DMS114 treated with DMSO at 0.1 percent for 48 hours (cell line): ENCODE results near the gene PRRT1B.
"Not testable (repeated sequence)": the region's sequence is repeated elsewhere in the genome, so short reads cannot be mapped to it uniquely, and the experiment has no call there.

Source experiments
- DNase-seq: peaks from one replicate; lab custom pipeline; 2025; ENCODE audit not compliant: unreplicated experiment; lab: John Stamatoyannopoulos, UW

The PRRT1B gene

DNA sequence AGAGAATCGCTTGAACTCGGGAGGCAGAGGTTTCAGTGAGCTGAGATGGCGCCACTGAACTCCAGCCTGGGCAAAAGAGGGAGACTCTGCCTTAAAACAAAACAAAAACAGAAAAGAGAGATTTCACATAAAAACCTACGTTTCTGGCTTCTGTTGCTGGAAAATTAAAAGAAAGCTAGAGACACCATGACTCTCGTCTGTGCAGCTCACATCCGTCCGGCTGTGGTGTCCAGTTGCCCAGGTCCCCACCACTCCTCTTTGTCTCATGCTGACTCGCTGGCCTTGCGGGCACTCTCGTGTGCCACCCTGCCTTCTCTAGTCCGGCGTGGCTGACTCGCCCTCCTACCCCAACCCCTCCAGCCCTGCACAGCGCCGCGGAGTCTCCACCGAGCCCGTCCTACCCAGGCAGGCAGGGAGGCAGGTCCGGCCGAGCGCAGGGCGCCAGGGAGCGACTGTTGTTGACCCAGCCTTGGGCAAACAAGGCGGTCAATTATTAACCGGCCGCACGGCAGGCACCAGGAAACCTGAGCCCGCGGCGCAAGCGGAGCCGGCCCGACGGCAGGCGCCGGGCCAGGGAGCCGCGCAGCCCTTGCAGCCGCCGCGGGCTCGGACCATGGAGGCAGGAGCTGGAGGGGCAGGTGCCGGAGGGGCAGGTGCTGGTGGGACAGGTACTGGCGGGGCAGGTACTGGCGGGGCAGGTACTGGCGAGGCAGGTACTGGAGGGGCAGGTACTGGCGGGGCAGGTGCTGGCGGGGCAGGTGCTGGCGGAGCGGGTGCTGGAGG is at the start of gene PRRT1B:
Gene PRRT1B, plus strand, starts transcription at position 521 of the 783 bp plus-strand sequence. Its CDS starts 93 bp downstream, at position 614.
- no peak for DNase-seq

DNA sequence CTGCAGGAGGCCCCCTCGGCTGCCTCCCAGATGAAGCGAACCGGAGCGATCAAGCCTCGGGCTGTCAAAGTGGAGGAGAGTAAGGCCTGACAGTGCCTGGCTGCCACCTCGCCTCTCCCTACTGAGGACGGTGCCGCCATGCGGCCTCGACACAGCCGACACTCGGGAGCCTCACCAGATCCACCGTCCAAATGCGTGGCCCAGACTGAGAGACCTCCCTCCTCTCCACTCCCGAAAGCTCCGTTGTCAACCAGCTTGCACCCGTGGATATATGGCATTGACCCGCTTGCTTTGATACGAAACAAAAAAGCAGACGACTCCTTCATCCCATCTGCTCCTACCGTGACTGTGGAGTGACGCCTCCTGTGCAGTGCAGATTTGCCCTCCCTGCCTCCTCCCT is 49.5 kb upstream of the PRRT1B start:
- no peak for DNase-seq

DNA sequence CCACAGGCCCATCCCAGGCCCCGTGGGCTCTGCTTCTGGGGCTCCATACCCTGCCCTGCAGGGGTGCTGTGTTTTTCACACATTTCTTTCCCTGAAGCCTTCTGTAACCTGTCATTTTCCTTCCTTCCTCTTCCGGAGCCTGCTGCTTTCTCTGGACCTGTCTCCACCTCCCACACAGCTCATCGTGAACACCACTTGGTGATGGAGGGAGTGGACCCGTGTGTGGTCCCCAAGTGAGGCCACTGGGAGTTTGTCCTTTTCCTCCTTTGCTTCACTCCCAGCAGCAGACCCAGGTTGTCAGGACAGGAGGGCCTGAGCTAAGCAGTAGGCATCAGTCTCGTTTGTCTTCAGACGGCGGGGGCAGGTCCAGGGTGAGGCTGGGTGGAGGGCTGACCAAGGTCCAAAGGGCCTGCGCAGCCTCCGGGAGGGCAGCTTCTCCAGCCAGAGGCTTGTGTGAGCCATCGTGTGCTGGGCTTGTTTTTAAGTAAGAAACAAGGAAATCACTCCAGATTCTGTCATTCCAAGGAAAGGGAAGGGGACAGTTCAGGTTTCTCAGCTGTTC is 48.4 kb upstream of the PRRT1B start:
- no peak for DNase-seq

DNA sequence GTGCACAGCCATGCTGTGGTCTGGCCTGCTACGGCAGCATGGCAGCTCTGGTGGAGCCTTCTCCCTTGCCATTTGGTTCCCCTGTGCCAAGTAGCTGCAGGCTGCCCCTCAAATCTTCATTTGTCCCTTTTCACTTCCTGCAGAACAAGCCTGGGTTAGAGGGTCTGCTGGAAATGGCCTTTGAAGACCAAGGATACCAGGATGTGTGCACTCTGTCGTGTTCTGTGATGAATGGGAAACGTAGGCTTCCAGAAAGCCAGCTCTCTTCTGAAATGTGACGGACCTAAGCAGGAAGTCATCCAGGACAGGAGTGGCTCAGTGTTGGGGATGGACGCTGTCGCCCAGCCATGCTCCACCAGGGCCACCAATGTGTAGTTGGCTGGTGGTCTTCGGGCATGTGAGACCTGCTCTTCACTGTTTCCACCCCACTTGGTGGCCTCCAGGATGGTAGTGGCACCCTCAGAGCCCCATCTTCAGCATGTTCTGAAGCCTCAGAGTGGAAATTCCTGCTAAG is 46.0 kb upstream of the PRRT1B start:
- no peak for DNase-seq

DNA sequence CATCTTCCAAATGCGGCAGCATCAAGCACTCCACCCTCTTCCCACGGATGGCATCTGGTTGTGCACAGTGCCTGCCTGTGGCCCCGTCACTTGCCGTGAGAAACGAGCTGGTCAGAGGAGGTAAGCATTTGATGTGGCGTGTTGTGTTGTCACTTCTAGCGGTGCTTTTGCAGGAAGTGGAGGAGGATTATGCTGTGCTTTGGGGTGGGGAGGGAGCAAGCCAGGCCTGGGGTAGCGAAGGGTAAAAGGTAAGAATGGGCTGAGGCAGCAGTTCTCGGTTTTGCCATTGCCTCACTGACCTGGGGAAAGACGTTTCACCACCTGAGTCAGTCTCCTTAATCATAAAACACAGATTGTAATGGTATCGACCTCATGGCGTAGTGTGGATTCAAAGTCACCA is 44.9 kb upstream of the PRRT1B start:
- no peak for DNase-seq

DNA sequence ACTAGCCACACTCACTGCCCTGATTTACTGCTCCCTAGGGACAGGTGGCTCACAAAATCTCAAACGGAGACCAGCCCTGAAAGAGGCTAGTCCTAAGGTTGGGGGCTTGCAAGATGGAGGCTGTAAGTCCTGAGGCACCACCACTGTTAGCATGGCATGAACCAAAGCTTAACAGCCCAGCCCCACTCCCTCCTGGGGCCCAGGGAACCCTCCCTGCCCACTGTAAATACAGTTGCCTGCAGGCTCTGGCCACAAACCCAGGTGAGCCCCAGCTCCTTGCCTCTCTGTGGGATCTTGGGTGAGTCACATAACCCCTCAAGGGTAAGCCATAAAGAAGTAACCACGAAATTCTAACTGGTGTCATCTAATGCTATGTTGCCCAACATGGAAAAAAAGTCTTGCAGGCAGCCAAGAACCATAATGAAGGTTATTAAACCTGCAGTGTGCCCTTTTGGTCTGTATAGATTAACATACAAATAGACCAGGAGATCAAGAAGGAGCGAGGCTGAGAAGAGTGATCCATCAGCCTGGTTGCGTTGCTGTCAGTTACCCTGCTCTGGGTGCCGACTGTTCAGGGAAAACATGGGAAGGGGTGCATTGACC is 44.3 kb upstream of the PRRT1B start:
- DNase-seq: no peak

DNA sequence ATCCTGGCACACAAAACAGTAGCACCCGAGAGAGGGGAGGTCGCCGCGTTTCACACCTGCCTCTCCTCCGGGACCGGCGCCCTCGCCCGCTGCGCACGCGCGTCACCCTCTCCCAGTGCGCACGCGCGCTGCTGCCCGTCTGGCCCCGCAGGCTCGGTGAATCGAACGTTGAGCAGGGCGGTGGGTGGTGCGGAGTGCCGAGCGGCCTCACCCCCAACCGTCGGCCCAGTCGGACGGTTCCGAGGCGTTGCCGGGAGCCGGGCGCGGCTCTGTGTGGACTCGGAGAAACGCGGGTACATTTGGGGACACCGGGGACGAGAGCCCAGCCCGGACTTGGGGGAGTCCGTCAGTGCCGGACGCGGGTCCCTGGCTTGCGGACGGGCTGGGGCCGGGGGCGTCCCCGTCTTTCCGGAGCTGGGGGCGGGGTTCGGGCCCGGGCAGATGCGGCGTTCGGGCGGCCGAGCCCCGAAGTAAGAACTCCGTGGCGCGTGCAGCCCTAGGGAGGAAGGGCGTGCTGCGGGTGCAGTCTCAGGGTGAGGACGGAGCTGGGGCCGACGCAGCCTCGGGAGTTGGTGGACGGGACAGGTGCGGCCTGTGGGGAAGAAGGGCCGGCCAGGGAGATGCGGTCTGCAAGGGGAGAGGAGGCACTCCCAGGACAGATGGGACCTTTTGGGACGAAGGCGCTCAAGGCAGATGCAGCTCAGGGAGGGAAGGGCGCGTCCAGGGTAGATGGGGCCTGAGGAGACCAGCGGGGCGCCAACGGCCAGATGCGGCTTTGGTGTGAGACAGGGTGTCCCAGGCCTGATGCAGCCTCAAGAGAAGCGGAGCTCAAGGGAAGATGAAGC is 42.3 kb upstream of the PRRT1B start, which contains the start of gene POMT1:
Gene POMT1, plus strand, starts transcription at position 138 of the 845 bp plus-strand sequence. CDS start 1,301 bp downstream, outside the sequence.
- peak; percentile 65 for DNase-seq

DNA sequence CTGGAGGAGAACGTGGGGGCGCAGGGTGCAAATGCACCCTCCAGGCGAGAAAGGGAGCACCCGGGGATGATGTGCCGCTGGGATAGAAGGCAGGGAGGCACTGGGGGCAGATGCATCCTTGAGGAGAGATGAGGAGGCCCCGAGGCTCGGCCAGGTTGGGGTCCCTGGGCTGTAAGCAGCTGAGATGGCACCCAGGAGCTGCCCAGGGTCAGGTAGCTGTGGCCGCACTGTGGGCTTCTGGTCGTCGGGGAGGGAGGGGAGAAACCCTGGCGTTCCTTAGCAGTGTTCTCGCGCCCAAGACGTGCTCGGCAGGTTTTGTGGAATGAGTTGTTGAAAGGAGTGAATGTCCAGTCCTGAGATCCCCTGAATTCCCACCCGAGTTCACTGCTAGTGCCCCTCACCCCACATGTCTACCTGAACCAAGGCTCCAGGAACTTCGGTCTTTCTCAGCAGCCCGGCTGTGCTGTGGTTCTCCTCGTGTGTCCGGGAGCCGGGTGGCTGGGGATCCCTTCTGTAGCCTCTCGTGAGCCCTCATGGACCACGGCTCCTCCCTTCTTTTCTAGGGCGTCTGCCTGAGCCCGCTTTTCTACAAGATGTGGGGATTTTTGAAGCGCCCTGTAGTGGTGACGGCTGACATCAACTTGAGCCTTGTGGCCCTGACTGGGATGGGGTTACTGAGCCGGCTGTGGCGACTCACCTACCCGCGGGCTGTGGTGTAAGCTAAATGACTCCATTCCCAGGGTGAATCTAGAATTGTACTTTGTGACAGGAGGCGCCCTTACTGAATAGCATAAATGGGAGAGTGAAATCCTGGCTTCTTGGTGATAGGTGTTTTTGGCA is 41.5 kb upstream of the PRRT1B start:
- no peak for DNase-seq

DNA sequence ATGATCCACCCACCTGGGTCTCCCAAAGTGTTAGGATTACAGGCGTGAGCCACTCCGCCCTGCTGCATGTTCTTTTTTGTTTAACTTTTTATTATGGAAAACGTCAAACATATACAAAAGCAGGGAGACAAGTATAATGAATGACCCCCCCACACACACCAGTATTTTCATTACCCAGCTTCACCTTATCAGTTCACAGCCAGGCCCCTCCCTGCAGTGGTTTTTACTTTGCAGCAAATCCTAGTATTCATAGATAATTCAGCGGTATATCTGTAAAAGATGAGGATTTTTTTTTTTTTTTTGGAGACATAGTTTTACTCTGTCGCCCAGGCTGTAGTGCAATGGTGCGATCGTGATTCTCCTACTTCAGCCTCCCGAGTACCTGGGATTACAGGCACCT is 40.3 kb upstream of the PRRT1B start:
- DNase-seq: no peak

DNA sequence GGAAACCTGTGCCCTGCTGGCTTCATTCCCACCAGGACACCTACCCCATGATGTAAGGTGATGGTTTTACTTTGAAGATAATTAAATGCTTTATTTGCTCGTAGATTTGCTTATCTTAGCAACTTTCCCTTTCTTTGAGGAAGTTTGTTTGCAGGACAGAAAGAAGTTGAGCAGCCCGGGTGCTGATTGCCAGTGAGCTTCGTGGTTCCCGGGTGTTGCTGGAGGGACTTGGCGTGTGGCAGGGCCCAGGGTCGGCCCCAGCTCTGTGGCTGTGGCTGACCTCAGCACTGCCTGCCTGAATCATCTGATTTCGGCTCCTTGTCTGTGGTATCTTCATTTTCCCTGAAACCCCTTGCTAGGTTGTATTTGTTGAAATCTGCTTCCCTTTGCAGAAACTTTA is 33.9 kb upstream of the PRRT1B start:
- no peak for DNase-seq

DNA sequence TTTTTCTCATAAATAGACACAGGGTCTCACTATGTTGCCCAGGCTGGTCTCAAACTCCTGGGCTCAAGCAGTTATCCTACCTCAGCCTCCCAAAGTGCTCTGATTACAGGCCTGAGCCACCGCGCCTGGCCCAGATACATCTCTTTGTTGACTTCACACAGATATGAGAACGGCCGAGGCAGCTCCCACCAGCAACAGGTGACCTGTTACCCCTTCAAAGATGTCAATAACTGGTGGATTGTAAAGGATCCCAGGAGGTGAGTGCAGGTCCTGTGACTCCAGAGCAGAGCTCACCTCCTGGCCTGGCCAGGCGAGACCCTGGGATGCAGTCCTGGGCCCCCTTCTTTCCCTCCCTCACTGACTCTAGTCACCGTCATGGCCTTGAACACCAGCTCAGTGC is 33.4 kb upstream of the PRRT1B start:
- DNase-seq: no peak

DNA sequence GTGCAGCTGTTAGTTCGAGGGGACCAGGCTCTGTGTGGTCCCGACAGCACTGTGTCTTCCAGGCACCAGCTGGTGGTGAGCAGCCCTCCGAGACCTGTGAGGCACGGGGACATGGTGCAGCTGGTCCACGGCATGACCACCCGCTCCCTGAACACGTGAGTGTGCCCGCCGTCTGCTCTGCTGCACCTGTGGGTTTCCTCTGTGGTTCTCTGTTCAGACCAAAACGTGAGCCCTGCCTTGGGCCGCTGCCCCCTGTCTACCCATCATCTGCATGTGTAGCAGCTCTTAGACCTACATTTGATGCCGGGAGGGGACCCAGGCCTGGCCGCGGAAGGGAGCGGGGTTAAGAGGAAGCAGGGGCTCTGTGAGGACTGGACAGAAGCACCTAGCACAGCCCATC is 32.1 kb upstream of the PRRT1B start:
- DNase-seq: no peak

DNA sequence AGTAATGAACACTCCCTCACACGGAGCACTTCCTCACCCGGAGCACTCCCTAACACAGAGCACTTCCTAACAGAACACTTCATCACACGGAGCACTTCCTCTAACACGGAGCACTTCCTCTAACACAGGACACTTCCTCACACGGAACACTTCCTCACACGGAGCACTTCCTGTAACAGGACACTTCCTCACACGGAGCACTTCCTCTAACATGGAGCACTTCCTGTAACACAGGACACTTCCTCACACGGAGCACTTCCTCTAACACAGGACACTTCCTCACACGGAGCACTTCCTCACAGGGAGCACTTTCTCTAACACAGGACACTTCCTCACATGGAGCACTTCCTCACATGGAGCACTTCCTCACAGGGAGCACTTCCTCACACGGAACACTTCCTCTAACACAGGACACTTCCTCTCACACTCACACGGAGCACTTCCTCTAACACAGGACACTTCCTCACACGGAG is 29.7 kb upstream of the PRRT1B start:
- not testable (repeated sequence) for DNase-seq

DNA sequence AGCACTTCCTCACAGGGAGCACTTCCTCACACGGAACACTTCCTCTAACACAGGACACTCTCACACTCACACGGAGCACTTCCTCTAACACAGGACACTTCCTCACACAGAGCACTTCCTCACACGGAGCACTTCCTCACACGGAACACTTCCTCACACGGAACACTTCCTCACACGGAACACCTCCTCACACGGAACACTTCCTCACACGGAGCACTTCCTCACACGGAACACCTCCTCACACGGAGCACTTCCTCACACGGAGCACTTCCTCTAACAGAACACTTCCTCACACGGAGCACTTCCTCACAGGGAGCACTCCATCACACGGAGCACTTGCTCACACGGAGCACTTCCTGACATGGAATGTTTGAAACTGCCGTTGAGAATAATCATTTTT is 29.2 kb upstream of the PRRT1B start:
- DNase-seq: no peak

DNA sequence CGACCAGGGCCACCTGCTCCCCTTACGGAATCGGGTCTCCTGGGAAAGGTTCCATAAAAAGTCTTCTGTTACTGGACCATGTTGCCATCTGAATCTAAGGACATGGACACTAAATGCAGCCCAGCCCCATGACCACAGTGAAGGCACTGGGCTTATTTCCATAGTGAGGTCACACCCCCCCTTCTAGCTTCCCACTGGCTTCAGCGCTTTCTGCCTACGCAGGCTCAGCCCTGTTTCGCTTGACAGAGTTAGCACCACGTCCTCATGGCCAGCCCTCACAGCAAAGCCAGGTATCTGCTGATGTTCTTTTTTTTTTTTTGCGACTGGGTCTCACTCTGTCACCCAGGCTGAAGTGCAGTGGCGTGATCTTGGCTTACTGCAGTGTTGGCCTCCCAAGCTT is 28.4 kb upstream of the PRRT1B start:
- DNase-seq: no peak

DNA sequence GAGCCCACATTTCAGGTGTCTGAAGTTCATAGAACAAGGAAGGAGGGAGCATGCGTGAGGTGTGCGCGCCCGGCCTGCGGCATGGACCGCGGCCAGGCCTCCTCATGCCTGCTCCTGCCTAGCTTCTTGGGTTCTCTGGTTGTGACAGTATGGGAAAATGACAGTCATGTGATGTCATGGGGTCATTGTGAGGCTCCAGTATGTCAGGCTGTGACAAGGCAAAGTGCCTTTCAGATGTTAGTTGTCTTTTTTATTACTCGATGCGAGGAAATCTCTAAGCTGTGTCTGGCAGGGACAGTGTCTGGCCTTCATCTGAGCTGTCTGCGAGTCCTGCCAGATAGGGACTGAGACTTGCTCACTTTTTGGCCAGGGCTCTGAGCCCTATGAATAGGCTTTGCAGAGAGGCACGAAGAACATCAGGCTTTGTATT is 27.5 kb upstream of the PRRT1B start:
- DNase-seq: no peak

DNA sequence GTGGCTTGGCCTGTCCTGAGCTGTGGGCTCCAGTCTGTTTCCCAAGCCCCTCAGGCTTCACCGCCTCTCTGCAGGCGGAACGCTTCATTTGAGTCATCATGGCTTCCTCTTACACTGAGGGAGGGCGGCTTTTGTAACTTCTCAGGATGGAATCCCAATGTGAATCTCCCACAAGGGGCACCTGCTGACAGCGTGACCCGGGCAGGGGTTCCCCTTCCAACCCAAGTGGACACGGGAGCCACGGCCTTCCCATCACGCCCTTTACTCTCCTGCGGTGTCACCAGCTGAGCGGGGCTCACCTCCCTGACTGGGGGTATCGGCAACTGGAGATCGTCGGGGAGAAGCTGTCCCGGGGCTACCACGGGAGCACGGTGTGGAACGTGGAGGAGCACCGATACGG is 26.8 kb upstream of the PRRT1B start:
- no peak for DNase-seq

DNA sequence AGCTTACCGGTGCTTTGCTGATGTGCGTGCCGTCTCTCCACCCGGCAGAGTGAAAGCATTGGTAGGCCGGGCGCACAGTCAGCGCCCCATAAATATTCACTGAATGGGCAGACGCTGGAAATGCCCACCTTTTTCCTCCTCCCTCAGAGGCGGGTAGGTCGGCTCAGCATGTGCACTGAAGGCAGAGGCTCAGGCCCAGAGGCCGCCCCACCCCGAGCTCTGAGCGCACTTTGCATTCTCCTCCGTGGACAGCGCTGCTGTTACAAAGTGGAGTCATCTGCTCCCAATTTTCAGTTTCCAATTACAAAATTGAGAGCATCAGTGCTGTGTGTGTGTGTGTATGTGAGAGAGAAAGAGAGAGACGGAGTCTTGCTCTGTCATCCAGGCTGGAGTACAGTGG is 24.8 kb upstream of the PRRT1B start:
- DNase-seq: no peak

DNA sequence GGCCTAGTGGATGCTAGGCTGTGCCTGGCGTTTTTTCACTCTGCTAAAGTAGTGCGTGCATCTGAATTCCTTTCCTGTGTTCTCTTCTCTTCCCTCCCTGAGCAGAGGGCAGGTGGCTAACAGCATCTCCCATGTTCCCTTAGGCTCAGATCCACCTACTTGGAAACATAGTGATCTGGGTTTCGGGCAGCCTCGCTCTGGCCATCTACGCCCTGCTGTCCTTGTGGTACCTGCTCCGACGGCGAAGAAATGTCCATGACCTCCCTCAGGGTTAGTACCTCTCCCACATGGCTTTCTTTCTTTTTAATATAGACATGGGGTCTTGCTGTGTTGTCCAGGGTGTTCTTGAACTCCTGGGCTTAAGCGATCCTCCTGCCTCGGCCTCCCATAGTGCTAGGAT is 24.1 kb upstream of the PRRT1B start:
- DNase-seq: no peak

DNA sequence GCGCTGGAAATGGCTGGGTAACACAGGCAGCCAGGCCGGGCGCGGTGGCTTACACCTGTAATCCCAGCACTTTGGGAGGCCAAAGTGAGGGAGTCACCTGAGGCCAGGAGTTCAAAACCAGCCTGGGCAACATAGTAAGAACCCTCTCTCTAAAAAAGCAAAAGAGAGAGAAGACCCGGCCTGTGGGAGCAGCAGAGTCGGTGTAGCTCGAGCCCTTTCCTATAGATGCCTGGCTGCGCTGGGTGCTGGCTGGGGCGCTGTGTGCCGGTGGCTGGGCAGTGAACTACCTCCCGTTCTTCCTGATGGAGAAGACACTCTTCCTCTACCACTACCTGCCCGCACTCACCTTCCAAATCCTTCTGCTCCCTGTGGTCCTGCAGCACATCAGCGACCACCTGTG is 23.5 kb upstream of the PRRT1B start:
- no peak for DNase-seq
